BE2C (cell line): Measurements from ENCODE around the gene SH3TC1.

Experiments used
- DNase-seq: peaks from one replicate; pipeline ENCODE4 v3.0.0-alpha.2; 2020
- H3K27me3 ChIP-seq: fragments of 250-450 bp; sonication (Bioruptor Pico); 2 replicates; pipeline ENCODE4 v1.5.1; 2020; ENCODE audit warnings: mild to moderate bottlenecking
- H3K36me3 ChIP-seq: fragments of 250-450 bp; sonication (Bioruptor Pico); 2 replicates; pipeline ENCODE4 v1.5.1; 2020; ENCODE audit warnings: mild to moderate bottlenecking
- H3K4me1 ChIP-seq: fragments of 250-450 bp; sonication (Bioruptor Pico); 2 replicates; pipeline ENCODE4 v1.5.1; 2020
- H3K4me3 ChIP-seq: 2 replicates; pipeline ENCODE4 v1.5.1; 2011; ENCODE audit warnings: low read depth, low read length
- H3K9me3 ChIP-seq: fragments of 250-450 bp; sonication (Bioruptor Pico); 2 replicates; pipeline ENCODE4 v1.5.1; 2020
- CTCF ChIP-seq: IDR thresholded peaks from 2 replicates; pipeline ENCODE4 v1.5.1; 2012; ENCODE audit warnings: mild to moderate bottlenecking, low read depth, low read length

Gene SH3TC1

GRCh38 chr4:8177552-8177951, 21.5 kb upstream of the SH3TC1 start:
- no peak for DNase-seq
- TF ChIP-seq CTCF, result no peak
- no peaks in the 10 kb centered on the region for H3K36me3 ChIP-seq
- no peak overlapping the region for H3K4me3 ChIP-seq
- no peaks in the 10 kb centered on the region for H3K9me3 ChIP-seq
- no peaks in the 10 kb centered on the region for H3K27me3 ChIP-seq
- peaks cover 11% of the 10 kb centered on the region for H3K4me1 ChIP-seq

- no peak for DNase-seq
- Histone ChIP-seq H3K36me3 (no peaks in the 10 kb centered on the region), H3K4me3 (no peak overlapping the region), H3K27me3 (no peaks in the 10 kb centered on the region), H3K9me3 (no peaks in the 10 kb centered on the region), H3K4me1 (peaks cover 11% of the 10 kb centered on the region)
- no peak for TF ChIP-seq CTCF
Observed at GRCh38 chr4:8177956-8178355, 21.1 kb upstream of the SH3TC1 start.

GRCh38 chr4:8179074-8179473, 20.0 kb upstream of the SH3TC1 start:
- no peaks in the 10 kb centered on the region for H3K36me3 ChIP-seq
- peaks cover 11% of the 10 kb centered on the region for H3K4me1 ChIP-seq
- H3K27me3 ChIP-seq, result no peaks in the 10 kb centered on the region
- DNase-seq, result no peak
- TF ChIP-seq CTCF, result no peak
- no peaks in the 10 kb centered on the region for H3K9me3 ChIP-seq
- H3K4me3 ChIP-seq, result no peak overlapping the region

- Histone ChIP-seq H3K4me3 (no peak overlapping the region), H3K27me3 (no peaks in the 10 kb centered on the region), H3K4me1 (peaks cover 11% of the 10 kb centered on the region), H3K36me3 (no peaks in the 10 kb centered on the region), H3K9me3 (no peaks in the 10 kb centered on the region)
- no peak for TF ChIP-seq CTCF
- no peak for DNase-seq
Observed at GRCh38 chr4:8179771-8180170, 19.3 kb upstream of the SH3TC1 start.

GRCh38 chr4:8180310-8181093, 18.6 kb upstream of the SH3TC1 start:
- no peak for DNase-seq
- Histone ChIP-seq H3K36me3 (no peaks in the 10 kb centered on the region), H3K4me3 (no peak overlapping the region), H3K27me3 (no peaks in the 10 kb centered on the region), H3K4me1 (peaks cover 11% of the 10 kb centered on the region), H3K9me3 (no peaks in the 10 kb centered on the region)
- no peak for TF ChIP-seq CTCF

- DNase-seq, result no peak
- no peak overlapping the region for H3K4me3 ChIP-seq
- H3K4me1 ChIP-seq, result peaks cover 11% of the 10 kb centered on the region
- no peaks in the 10 kb centered on the region for H3K9me3 ChIP-seq
- H3K27me3 ChIP-seq, result no peaks in the 10 kb centered on the region
- TF ChIP-seq CTCF, result no peak
- no peaks in the 10 kb centered on the region for H3K36me3 ChIP-seq
Observed at GRCh38 chr4:8181119-8181518, 18.0 kb upstream of the SH3TC1 start.
